ENCODE results near the gene LGALS3BP.

GRCh38 chr17:78950870-78951269, 28.9 kb downstream of the LGALS3BP start:
- TF ChIP-seq POLR2A (IDR thresholded peaks at IDR 0.05; ENCODE audit: low read length), result no peak
- no peak for TF ChIP-seq GATA1 (IDR thresholded peaks at IDR 0.05; ENCODE audit: low read depth, low read length)

All from erythroblast (primary cell).